ENCODE data around the gene AIP.

The AIP gene

GRCh38 chr11:67492801-67493547 is 10.1 kb downstream of the AIP start:
- TF ChIP-seq GABPA (IDR thresholded peaks at IDR 0.05; ENCODE audit: low read depth) (no peak), SPI1 (IDR thresholded peaks at IDR 0.05; ENCODE audit: borderline replicate concordance, low read depth) (no peak), REST (IDR thresholded peaks at IDR 0.05; ENCODE audit: insufficient replicate concordance, low read depth) (no peak), POLR2AphosphoS5 (IDR thresholded peaks at IDR 0.05; ENCODE audit: low read depth) (no peak)
- TF ChIP-seq, protein P1, sequence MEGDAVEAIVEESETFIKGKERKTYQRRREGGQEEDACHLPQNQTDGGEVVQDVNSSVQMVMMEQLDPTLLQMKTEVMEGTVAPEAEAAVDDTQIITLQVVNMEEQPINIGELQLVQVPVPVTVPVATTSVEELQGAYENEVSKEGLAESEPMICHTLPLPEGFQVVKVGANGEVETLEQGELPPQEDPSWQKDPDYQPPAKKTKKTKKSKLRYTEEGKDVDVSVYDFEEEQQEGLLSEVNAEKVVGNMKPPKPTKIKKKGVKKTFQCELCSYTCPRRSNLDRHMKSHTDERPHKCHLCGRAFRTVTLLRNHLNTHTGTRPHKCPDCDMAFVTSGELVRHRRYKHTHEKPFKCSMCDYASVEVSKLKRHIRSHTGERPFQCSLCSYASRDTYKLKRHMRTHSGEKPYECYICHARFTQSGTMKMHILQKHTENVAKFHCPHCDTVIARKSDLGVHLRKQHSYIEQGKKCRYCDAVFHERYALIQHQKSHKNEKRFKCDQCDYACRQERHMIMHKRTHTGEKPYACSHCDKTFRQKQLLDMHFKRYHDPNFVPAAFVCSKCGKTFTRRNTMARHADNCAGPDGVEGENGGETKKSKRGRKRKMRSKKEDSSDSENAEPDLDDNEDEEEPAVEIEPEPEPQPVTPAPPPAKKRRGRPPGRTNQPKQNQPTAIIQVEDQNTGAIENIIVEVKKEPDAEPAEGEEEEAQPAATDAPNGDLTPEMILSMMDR (IDR thresholded peaks at IDR 0.05; ENCODE audit: insufficient read depth, low read length): no peak
- no peak for DNase-seq (ENCODE audit: low read depth in 1 of 2, low spot score in 1 of 2)
- Histone ChIP-seq H3K4me3 (replicated peaks; ENCODE audit: insufficient read depth, low read length) (no peak overlapping the region), H3K27ac (replicated peaks) (no peak overlapping the region), H3K27me3 (ENCODE audit: insufficient read depth, poor library complexity, severe bottlenecking) (no peaks in the 10 kb centered on the region)

DNA sequence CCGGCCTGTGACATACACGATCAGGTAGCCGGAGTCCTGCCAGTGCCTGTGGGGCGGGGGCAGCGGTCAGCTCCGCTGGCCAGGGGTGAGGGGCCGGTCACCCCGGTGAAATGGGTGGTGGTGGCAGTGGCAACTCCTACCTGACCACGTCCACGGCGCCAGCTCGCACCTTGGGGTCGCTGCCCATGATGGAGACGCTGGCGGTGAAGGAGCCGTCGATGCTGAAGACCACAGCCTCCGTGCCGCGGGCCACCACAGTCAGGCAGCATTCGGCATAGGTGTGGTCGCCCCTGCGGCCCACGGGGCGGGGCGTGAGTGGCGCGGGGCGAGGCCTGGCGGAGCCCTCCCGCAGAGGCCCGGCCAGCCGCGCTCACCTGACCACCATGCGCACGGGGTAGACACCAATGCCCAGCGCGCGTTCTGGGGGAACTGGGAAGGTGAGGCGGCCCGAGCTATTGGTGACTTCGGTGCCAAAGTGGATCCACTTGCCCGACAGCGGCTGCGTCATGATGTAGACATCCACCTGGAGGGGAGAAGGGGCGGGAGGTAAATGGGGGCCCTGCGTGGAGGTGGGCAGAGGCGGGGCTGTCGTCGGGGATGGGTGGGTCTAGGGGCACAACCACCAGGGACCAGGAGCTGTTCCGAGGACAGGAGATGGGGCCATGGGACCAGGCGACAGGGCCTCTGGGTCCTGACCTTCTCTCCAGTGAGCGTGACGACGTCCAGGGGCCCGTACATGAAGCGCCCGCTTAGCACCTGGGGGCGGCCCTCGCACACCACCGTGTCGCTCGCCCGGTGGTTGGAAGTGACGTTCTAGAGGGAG is 10.9 kb downstream of the AIP start:
- Histone ChIP-seq H3K27me3 (ENCODE audit: insufficient read depth, poor library complexity, severe bottlenecking) (no peaks in the 10 kb centered on the region), H3K27ac (replicated peaks) (no peak overlapping the region), H3K4me3 (replicated peaks; ENCODE audit: insufficient read depth, low read length) (no peak overlapping the region)
- no peak for TF ChIP-seq SPI1 (IDR thresholded peaks at IDR 0.05; ENCODE audit: borderline replicate concordance, low read depth)
- TF ChIP-seq, protein P1 (IDR thresholded peaks at IDR 0.05; ENCODE audit: insufficient read depth, low read length): no peak
- no peak for TF ChIP-seq POLR2AphosphoS5 (IDR thresholded peaks at IDR 0.05; ENCODE audit: low read depth)
- no peak for TF ChIP-seq GABPA (IDR thresholded peaks at IDR 0.05; ENCODE audit: low read depth)
- no peak for TF ChIP-seq REST (IDR thresholded peaks at IDR 0.05; ENCODE audit: insufficient replicate concordance, low read depth)
- no peak for DNase-seq (ENCODE audit: low read depth in 1 of 2, low spot score in 1 of 2)

GRCh38 chr11:67494371-67495233 is 11.8 kb downstream of the AIP start:
- TF ChIP-seq POLR2AphosphoS5 (IDR thresholded peaks at IDR 0.05; ENCODE audit: low read depth) (no peak), REST (IDR thresholded peaks at IDR 0.05; ENCODE audit: insufficient replicate concordance, low read depth) (no peak), SPI1 (IDR thresholded peaks at IDR 0.05; ENCODE audit: borderline replicate concordance, low read depth) (no peak), GABPA (IDR thresholded peaks at IDR 0.05; ENCODE audit: low read depth) (no peak)
- TF ChIP-seq, protein P1 (IDR thresholded peaks at IDR 0.05; ENCODE audit: insufficient read depth, low read length): no peak
- DNase-seq (ENCODE audit: low read depth in 1 of 2, low spot score in 1 of 2): no peak
- no peak overlapping the region for H3K4me3 ChIP-seq (replicated peaks; ENCODE audit: insufficient read depth, low read length)
- H3K27ac ChIP-seq (replicated peaks): no peak overlapping the region
- no peaks in the 10 kb centered on the region for H3K27me3 ChIP-seq (ENCODE audit: insufficient read depth, poor library complexity, severe bottlenecking)
